H9 (cell line): ENCODE measurements around the gene SEMA7A. TPM values are rescaled to one million over a fixed set of nuclear protein-coding genes. Genes with fewer than 3 reads are reported as not detected.

ENCODE experiments used
- DNase-seq: peaks from one replicate; pipeline ENCODE4 v3.0.0-alpha.2; 2017
- H2AFZ ChIP-seq: one replicate; pipeline ENCODE4 v1.6.1; 2013; ENCODE audit warnings: mild to moderate bottlenecking, low read length, control low read depth, moderate library complexity
- H2AK5ac ChIP-seq: 2 replicates; pipeline ENCODE4 v1.6.1; 2013; ENCODE audit warnings: low read length, control low read depth, mixed read lengths; ENCODE audit not compliant: insufficient read length
- H2BK120ac ChIP-seq: one replicate; pipeline ENCODE4 v1.6.1; 2013; ENCODE audit warnings: low read depth, mild to moderate bottlenecking, low read length, control low read depth, inconsistent platforms; ENCODE audit not compliant: poor library complexity, severe bottlenecking
- H2BK12ac ChIP-seq: 2 replicates; pipeline ENCODE4 v1.6.1; 2013; ENCODE audit warnings: low read length, control low read depth, mixed read lengths, low read depth; ENCODE audit not compliant: insufficient read length
- H2BK15ac ChIP-seq: 2 replicates; pipeline ENCODE4 v1.6.1; 2013; ENCODE audit warnings: low read depth, low read length, control low read depth
- H2BK20ac ChIP-seq: one replicate; pipeline ENCODE4 v1.6.1; 2013; ENCODE audit warnings: low read depth, mild to moderate bottlenecking, low read length, control low read depth, inconsistent platforms; ENCODE audit not compliant: poor library complexity, severe bottlenecking
- H2BK5ac ChIP-seq: 2 replicates; pipeline ENCODE4 v1.6.1; 2013; ENCODE audit warnings: low read length, control low read depth, mixed read lengths; ENCODE audit not compliant: insufficient read length
- H3K14ac ChIP-seq: 2 replicates; pipeline ENCODE4 v1.6.1; 2013; ENCODE audit warnings: low read length, control low read depth; ENCODE audit not compliant: insufficient read depth
- H3K18ac ChIP-seq: 2 replicates; pipeline ENCODE4 v1.6.1; 2013; ENCODE audit warnings: low read depth, mild to moderate bottlenecking, mixed read lengths, low read length, control low read depth; ENCODE audit not compliant: insufficient read length
- H3K23ac ChIP-seq: 2 replicates; pipeline ENCODE4 v1.6.1; 2013; ENCODE audit warnings: low read length, control low read depth, mixed read lengths, low read depth; ENCODE audit not compliant: insufficient read length
- H3K23me2 ChIP-seq: 2 replicates; pipeline ENCODE4 v1.6.1; 2013; ENCODE audit warnings: low read depth, mild to moderate bottlenecking, mixed read lengths, low read length, control low read depth; ENCODE audit not compliant: insufficient read length, poor library complexity, severe bottlenecking
- H3K27ac ChIP-seq: 2 replicates; pipeline ENCODE4 v1.5.1; 2013; ENCODE audit warnings: low read length, control low read depth, mixed read lengths, low read depth; ENCODE audit not compliant: insufficient read length
- H3K27me3 ChIP-seq: 2 replicates; pipeline ENCODE4 v1.6.1; 2013; ENCODE audit warnings: low read length, control low read depth, inconsistent platforms; ENCODE audit not compliant: insufficient read depth
- H3K4ac ChIP-seq: 2 replicates; pipeline ENCODE4 v1.6.1; 2013; ENCODE audit warnings: low read depth, mild to moderate bottlenecking, control low read depth, inconsistent platforms, low read length, moderate library complexity
- H3K4me1 ChIP-seq: 2 replicates; pipeline ENCODE4 v1.6.1; 2013; ENCODE audit warnings: low read length, control low read depth, inconsistent platforms; ENCODE audit not compliant: insufficient read depth
- H3K4me2 ChIP-seq: 2 replicates; pipeline ENCODE4 v1.6.1; 2013; ENCODE audit warnings: low read length, control low read depth, mixed read lengths; ENCODE audit not compliant: insufficient read length, insufficient read depth
- H3K56ac ChIP-seq: 2 replicates; pipeline ENCODE4 v1.6.1; 2013; ENCODE audit warnings: low read depth, mild to moderate bottlenecking, mixed read lengths, low read length, control low read depth; ENCODE audit not compliant: insufficient read length
- H3K79me1 ChIP-seq: 2 replicates; pipeline ENCODE4 v1.6.1; 2013; ENCODE audit warnings: low read depth, mild to moderate bottlenecking, moderate library complexity, low read length, control low read depth, inconsistent platforms; ENCODE audit not compliant: insufficient read depth, poor library complexity, severe bottlenecking
- H3K79me2 ChIP-seq: 2 replicates; pipeline ENCODE4 v1.6.1; 2013; ENCODE audit warnings: low read length, control low read depth, inconsistent platforms; ENCODE audit not compliant: insufficient read depth
- H3K9ac ChIP-seq: 2 replicates; pipeline ENCODE4 v1.6.1; 2013; ENCODE audit warnings: low read length, control low read depth, mixed read lengths; ENCODE audit not compliant: insufficient read length; ENCODE audit errors: extremely low read depth
- H3K9me3 ChIP-seq: one replicate; pipeline ENCODE4 v1.6.1; 2013; ENCODE audit warnings: low read depth, low read length, inconsistent platforms; ENCODE audit not compliant: control insufficient read depth
- H3T11ph ChIP-seq: one replicate; pipeline ENCODE4 v1.6.1; 2013; ENCODE audit warnings: mild to moderate bottlenecking, low read length, control low read depth, inconsistent platforms
- H4K20me1 ChIP-seq: one replicate; pipeline ENCODE4 v1.6.1; 2013; ENCODE audit not compliant: control insufficient read depth, insufficient read length, insufficient read depth
- H4K5ac ChIP-seq: 2 replicates; pipeline ENCODE4 v1.6.1; 2013; ENCODE audit warnings: low read depth, mild to moderate bottlenecking, mixed read lengths, low read length, control low read depth; ENCODE audit not compliant: insufficient read length
- H4K8ac ChIP-seq: replicated peaks from 2 replicates; pipeline ENCODE4 v1.6.1; 2013; ENCODE audit warnings: low read length, control low read depth, mixed read lengths, low read depth; ENCODE audit not compliant: insufficient read length
- H4K91ac ChIP-seq: 2 replicates; pipeline ENCODE4 v1.6.1; 2013; ENCODE audit warnings: low read depth, mild to moderate bottlenecking, moderate library complexity, mixed read lengths, low read length, control low read depth; ENCODE audit not compliant: insufficient read length
- H3K27ac Mint-ChIP-seq, 3 experiments: 2 replicates in 2 of 3; 3 replicates in 1 of 3; pipeline ENCODE4 v1.8.0; 2020 to 2021; ENCODE audit warnings: mixed read lengths in 3 of 3, mild to moderate bottlenecking in 1 of 3, moderate library complexity in 1 of 3
- H3K27me3 Mint-ChIP-seq: 2 replicates; pipeline ENCODE4 v1.8.0; 2021; ENCODE audit warnings: low read depth, mild to moderate bottlenecking, moderate library complexity, mixed read lengths
- H3K36me3 Mint-ChIP-seq, 3 experiments: 2 replicates in 2 of 3; 3 replicates in 1 of 3; pipeline ENCODE4 v1.8.0; 2020 to 2021; ENCODE audit warnings: low read depth in 3 of 3, mixed read lengths in 3 of 3; ENCODE audit not compliant: insufficient read depth in 1 of 3
- H3K4me1 Mint-ChIP-seq, 2 experiments: 2 replicates each; pipeline ENCODE4 v1.8.0; 2020; ENCODE audit warnings: mixed read lengths in 2 of 2
- H3K4me3 Mint-ChIP-seq, 2 experiments: 2 replicates in 1 of 2; 3 replicates in 1 of 2; pipeline ENCODE4 v1.8.0; 2020 to 2021; ENCODE audit warnings: mild to moderate bottlenecking in 2 of 2, mixed read lengths in 2 of 2, moderate library complexity in 1 of 2
- H3K9me3 Mint-ChIP-seq, 2 experiments: 2 replicates in 1 of 2; 3 replicates in 1 of 2; pipeline ENCODE4 v1.8.0; 2020; ENCODE audit warnings: mild to moderate bottlenecking in 2 of 2, mixed read lengths in 2 of 2, moderate library complexity in 1 of 2
- CTCF ChIP-seq: fragments of 200-600 bp; sonication (generic); conservative IDR thresholded peaks from 3 replicates; pipeline ENCODE4 v1.8.0; 2021; ENCODE audit warnings: antibody characterized with exemption, mild to moderate bottlenecking
- WGBS: extraction: QIAGEN DNeasy Blood & Tissue Kit; methylation state at CpG from one replicate; pipeline ENCODE4 v1.1.7; 2013; ENCODE audit warnings: missing lambda C conversion rate, low lambda C conversion rate, mixed read lengths; ENCODE audit not compliant: insufficient read length; ENCODE audit errors: extremely low coverage; 5-methylcytosine and 5-hydroxymethylcytosine counted together
- total RNA-seq: library from RNA; stranded (reverse); gene quantifications from 2 replicates; pipeline ENCODE4 v1.2.1, GENCODE V29; 2021

The SEMA7A gene
- total RNA-seq, 1 experiment from 2014 or later, result 5.7 TPM

DNA sequence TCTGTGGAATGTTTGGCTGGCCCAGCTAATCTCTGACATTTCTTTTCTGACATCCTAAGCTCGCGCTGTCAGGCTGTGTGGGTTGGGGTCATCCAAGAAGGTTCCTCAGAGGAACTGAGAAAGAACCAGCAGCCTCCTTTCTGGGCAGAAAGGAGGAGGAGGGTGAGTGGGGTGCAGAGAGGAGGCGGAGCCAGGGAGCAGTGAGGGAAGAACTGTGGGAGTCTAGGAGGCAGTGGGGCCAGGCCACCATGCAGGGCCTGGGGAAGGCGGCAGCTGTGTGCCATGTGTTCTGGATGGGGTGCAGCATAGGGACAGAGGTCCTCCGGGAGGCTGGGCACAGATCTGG, 5.3 kb downstream of the SEMA7A start:
- H3K4me3 Mint-ChIP-seq, result no peak overlapping the region
- no CpG with 5 or more reads among the region's 5 CpGs for WGBS

More for the DNA sequence above, 5.3 kb downstream of the SEMA7A start:
- Histone ChIP-seq H2BK12ac (no peak overlapping the region), H3K9me3 (no peaks in the 10 kb centered on the region), H3K79me2 (peaks cover 5% of the 10 kb centered on the region; the same call in 1 of the 2 replicates), H4K20me1 (no peaks in the 10 kb centered on the region), H3K9ac (no peak overlapping the region), H3K79me1 (no peaks in the 10 kb centered on the region), H2AFZ (no peak overlapping the region), H3K27me3 (no peaks in the 10 kb centered on the region; the same call in 1 of the 2 replicates), H3T11ph (no peak overlapping the region), H3K56ac (no peak overlapping the region), H3K23ac (no peak overlapping the region), H4K91ac (no peak overlapping the region), H4K8ac (no peak overlapping the region), H3K4me1 (peaks cover 3% of the 10 kb centered on the region; the same call in 1 of the 2 replicates), H3K18ac (no peak overlapping the region), H3K27ac (no peak overlapping the region), H3K23me2 (peaks cover 3% of the 10 kb centered on the region), H3K4ac (no peak overlapping the region), H3K4me2 (no peak overlapping the region), H2BK5ac (no peak overlapping the region), H4K5ac (no peak overlapping the region), H2BK120ac (no peak overlapping the region), H3K14ac (no peak overlapping the region; the same call in 1 of the 2 replicates), H2AK5ac (no peak overlapping the region), H2BK15ac (no peak overlapping the region), H2BK20ac (no peak overlapping the region)
- peaks cover 27% of the 10 kb centered on the region for H3K27me3 Mint-ChIP-seq
- DNase-seq, result no peak
- no peaks in the 10 kb centered on the region; a peak in 1 of 7 replicates for H3K36me3 Mint-ChIP-seq
- H3K27ac Mint-ChIP-seq, result peak overlapping the region in 2 of 3 experiments; percentile 13 to 79; a peak in 1 of 7 replicates
- peaks cover 25 to 38% of the 10 kb centered on the region in 2 experiments for H3K4me1 Mint-ChIP-seq
- no peaks in the 10 kb centered on the region for H3K9me3 Mint-ChIP-seq
- no peak for TF ChIP-seq CTCF
